GM21619 (cell line): ENCODE results near the gene ATP5MG.
"Not testable (repeated sequence)": the region's sequence is repeated elsewhere in the genome, so short reads cannot be mapped to it uniquely, and the experiment has no call there.

Source experiments
- ATAC-seq: cut with Tn5 transposase; IDR thresholded peaks from one replicate; pipeline ENCODE4 v1.9.1; 2021; ENCODE audit not compliant: unreplicated experiment

The ATP5MG gene

GRCh38 chr11:118401151-118401879 is at the start of gene ATP5MG:
TSS of gene ATP5MG (plus strand) at chr11:118401606. CDS start at chr11:118401666, 60 bp downstream.
- peak; percentile 50 for ATAC-seq

- no peak for ATAC-seq
Observed at GRCh38 chr11:118353084-118353710, 48.2 kb upstream of the ATP5MG start.

GRCh38 chr11:118358071-118358470 is 43.3 kb upstream of the ATP5MG start:
- no peak for ATAC-seq

GRCh38 chr11:118359295-118359958 is 42.0 kb upstream of the ATP5MG start, which contains the start of gene UBE4A:
TSS of gene UBE4A (plus strand) at chr11:118359600. CDS start at chr11:118365081, 5,481 bp downstream.
- ATAC-seq: peak; percentile 92

- no peak for ATAC-seq
Observed at GRCh38 chr11:118364956-118365615, 36.3 kb upstream of the ATP5MG start.

- no peak for ATAC-seq
Observed at GRCh38 chr11:118366287-118366686, 35.1 kb upstream of the ATP5MG start.

GRCh38 chr11:118370774-118371173 is 30.6 kb upstream of the ATP5MG start:
- no peak for ATAC-seq

- no peak for ATAC-seq
Observed at GRCh38 chr11:118373263-118373662, 28.1 kb upstream of the ATP5MG start.

- no peak for ATAC-seq
Observed at GRCh38 chr11:118373871-118374270, 27.5 kb upstream of the ATP5MG start.

GRCh38 chr11:118374729-118375128 is 26.7 kb upstream of the ATP5MG start:
- ATAC-seq: no peak

- ATAC-seq: no peak
Observed at GRCh38 chr11:118375978-118376377, 25.4 kb upstream of the ATP5MG start.

GRCh38 chr11:118379497-118379896 is 21.9 kb upstream of the ATP5MG start:
- ATAC-seq: no peak

- ATAC-seq: no peak
Observed at GRCh38 chr11:118380571-118380970, 20.8 kb upstream of the ATP5MG start.

GRCh38 chr11:118382954-118383353 is 18.5 kb upstream of the ATP5MG start:
- no peak for ATAC-seq

GRCh38 chr11:118383657-118384056 is 17.7 kb upstream of the ATP5MG start:
- ATAC-seq: no peak

GRCh38 chr11:118396097-118396501 is 5.3 kb upstream of the ATP5MG start:
- no peak for ATAC-seq

- ATAC-seq: no peak
Observed at GRCh38 chr11:118397448-118397847, 4.0 kb upstream of the ATP5MG start.

GRCh38 chr11:118398791-118399559 is 2.4 kb upstream of the ATP5MG start:
- no peak for ATAC-seq

GRCh38 chr11:118401880-118402590 is 629 bp downstream of the ATP5MG start:
- no peak for ATAC-seq

- ATAC-seq: not testable (repeated sequence)
Observed at GRCh38 chr11:118402594-118402993, 1.2 kb downstream of the ATP5MG start.
